AG04449 (cell line): Measurements from ENCODE around the gene GPR87.

ENCODE experiments used
- CTCF ChIA-PET: fragments of 350-600 bp; formaldehyde crosslinking; extraction: SDS; loops from one replicate; lab custom pipeline; 2021; ENCODE audit warnings: antibody characterized with exemption; lab: Yijun Ruan, JAX
- POLR2A ChIA-PET: fragments of 400-600, 350-600 bp; formaldehyde crosslinking; extraction: SDS; loops from one replicate; lab custom pipeline; 2020; ENCODE audit warnings: antibody characterized with exemption, inconsistent platforms; lab: Yijun Ruan, JAX
- DNase-seq: peaks from one replicate; pipeline ENCODE4 v3.0.0-alpha.2; 2010; ENCODE audit warnings: low read depth, low spot score
- H3K4me3 ChIP-seq: 2 replicates; pipeline ENCODE4 v1.5.1; 2011; ENCODE audit warnings: low read depth, mild to moderate bottlenecking, control low read depth, low read length
- CTCF ChIP-seq: IDR thresholded peaks from one replicate; pipeline ENCODE4 v1.5.1; 2011; ENCODE audit warnings: mild to moderate bottlenecking, moderate library complexity, low read length, control low read depth, inconsistent platforms; ENCODE audit not compliant: insufficient read depth; ENCODE audit errors: missing control alignments

The GPR87 gene

GRCh38 chr3:151278230-151278629 lies 38.4 kb downstream of the GPR87 start, which contains the start of gene P2RY14:
Gene P2RY14 (minus strand): TSS chr3:151278542. CDS start chr3:151214316, 64,226 bp downstream.
- POLR2A ChIA-PET: interaction anchor here (0.5 kb wide), 1 partner anchor 191 kb away, joined by 3 read pairs; no protein-coding TSS in a partner anchor
- H3K4me3 ChIP-seq: no peak within 1 kb of the TSS
- DNase-seq: no peak
- CTCF ChIA-PET: interaction anchor here (0.7 to 9.6 kb wide), 9 partner anchors 11 to 641 kb away, joined by 3 to 310 read pairs (median 3); no protein-coding TSS in a partner anchor
- no peak for TF ChIP-seq CTCF

DNA sequence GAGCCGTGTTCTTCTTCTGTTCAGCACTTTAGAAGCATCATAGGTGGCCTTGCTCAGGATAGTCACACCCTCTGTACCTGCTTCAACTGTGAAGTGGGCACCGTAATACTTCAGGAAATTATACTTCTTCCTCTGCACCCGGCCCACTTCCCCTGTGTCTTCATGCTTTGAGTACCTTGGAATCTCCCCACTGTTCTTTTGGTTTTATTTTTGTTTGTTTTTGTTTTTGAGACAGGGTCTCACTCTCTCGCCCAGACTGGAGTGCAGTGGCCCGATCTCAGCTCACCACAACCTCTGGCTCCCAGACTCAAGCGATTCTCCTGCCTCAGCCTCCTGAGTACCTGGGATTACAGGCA lies 40.0 kb downstream of the GPR87 start:
- no peak for TF ChIP-seq CTCF
- ChIA-PET CTCF (interaction anchor here (1.0 to 9.6 kb wide), 4 partner anchors 9 to 114 kb away, joined by 3 to 310 read pairs (median 97); no protein-coding TSS in a partner anchor), POLR2A (no interaction called here)
- no peak overlapping the region for H3K4me3 ChIP-seq
- no peak for DNase-seq

- H3K4me3 ChIP-seq: no peak overlapping the region
- DNase-seq: no peak
- POLR2A ChIA-PET: no interaction called here
- no peak for TF ChIP-seq CTCF
- CTCF ChIA-PET: interaction anchor here (0.9 to 9.6 kb wide), 7 partner anchors 9 to 197 kb away, joined by 3 to 310 read pairs (median 3); no protein-coding TSS in a partner anchor
These were observed 40.5 kb downstream of the GPR87 start for GRCh38 chr3:151276038-151276686.

DNA sequence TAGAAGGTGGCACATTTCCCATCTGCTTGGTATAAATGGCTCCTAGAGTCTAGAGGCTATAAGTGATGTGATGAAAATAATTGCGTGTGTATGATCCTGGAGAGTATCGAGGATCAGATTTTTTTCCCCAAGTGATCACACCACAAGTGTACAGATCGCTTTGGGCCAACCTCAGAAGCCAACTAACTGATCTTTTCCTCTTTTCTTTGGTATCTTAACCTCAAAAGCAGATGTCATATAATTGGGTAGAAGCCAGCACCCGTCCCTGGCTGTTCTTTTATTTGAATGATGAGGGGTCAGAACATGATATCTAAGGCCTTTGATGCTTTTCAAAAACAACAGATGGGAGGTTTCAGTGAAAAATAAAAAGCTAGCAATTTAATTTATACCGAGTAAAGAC lies 41.5 kb downstream of the GPR87 start:
- DNase-seq: no peak
- POLR2A ChIA-PET: no interaction called here
- TF ChIP-seq CTCF: no peak
- H3K4me3 ChIP-seq: no peak overlapping the region
- CTCF ChIA-PET: interaction anchor here (0.6 to 9.6 kb wide), 7 partner anchors 14 to 199 kb away, joined by 3 to 310 read pairs (median 3); no protein-coding TSS in a partner anchor

DNA sequence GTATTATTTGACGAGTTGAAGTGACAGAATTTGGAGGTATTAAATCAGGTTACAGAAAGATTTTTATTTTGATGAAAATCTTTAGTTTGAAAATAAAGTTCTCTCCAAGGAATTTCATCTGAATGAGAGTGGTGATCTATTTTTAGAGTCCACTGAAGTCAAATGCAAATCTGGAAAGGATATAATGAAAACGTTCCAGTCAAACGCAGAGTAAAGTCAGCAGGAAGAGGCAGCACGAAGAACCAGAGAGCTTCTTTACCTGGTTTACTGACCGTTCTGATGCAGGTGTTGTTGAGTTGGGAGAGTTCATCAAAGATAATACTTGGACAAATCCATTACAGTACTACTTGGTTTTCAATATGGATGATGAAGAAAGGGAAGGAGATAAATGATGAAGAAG lies 47.0 kb downstream of the GPR87 start:
- no peak for TF ChIP-seq CTCF
- no peak for DNase-seq
- H3K4me3 ChIP-seq: no peak overlapping the region
- ChIA-PET CTCF (interaction anchor here (1.1 to 3.2 kb wide), 2 partner anchors 42 to 102 kb away, joined by 3 to 18 read pairs; no protein-coding TSS in a partner anchor), POLR2A (no interaction called here)

DNA sequence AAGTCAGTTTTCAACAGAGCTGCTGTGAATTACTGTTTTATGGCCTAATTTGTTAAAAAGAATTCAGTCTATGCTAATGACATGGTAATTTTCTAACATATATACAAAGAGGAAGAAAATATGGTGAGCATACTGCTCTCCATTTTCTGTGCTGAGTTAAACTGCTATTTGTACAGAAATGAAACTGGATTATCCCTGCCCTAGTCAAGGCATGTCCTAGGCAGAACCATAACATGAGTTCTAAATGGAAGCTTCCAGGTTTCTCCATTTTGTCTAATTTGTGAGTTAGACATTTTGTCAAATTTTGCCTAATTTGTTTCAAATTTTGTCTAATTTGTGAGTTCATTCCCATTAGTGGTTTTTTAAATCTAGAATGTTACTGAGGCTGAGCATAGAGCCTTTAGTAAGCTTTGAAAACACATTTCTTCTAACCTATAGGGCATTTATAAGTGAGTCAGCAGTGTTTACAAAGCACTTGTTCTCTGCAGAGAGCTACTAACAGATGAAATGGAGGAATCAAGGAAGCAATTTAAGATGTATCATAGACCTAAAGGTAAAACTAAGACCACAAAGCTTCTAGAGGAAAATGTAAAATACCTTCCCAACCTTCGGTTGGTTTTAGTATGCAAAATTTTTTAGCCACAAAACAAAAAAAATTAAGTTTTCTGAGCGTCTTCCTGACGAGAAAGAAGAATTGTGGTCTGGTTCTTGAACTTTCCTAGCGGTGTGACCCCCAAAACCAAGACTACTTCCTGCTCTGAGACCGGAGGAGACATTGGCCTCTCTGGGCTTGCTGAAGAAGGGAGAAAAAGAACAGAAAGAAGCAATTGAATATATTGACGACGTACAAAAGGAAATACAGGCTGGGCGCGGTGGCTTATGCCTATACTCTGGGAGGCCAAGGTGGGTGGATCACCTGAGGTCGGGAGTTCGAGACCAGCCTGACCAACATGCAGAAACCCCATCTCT lies 48.1 kb downstream of the GPR87 start:
- no peak for TF ChIP-seq CTCF
- POLR2A ChIA-PET: no interaction called here
- CTCF ChIA-PET: interaction anchor here (1.4 to 3.4 kb wide), 4 partner anchors 12 to 101 kb away, joined by 5 to 35 read pairs (median 15); partner anchors contain the start of gene P2RY14
- no peak for DNase-seq
- no peak overlapping the region for H3K4me3 ChIP-seq
